GM13976 (cell line): Measurements from ENCODE around the gene ORMDL2.
A peak's percentile ranks its signal among the peaks of the same experiment; 100 is the strongest.
"Not testable (repeated sequence)": the region's sequence is repeated elsewhere in the genome, so short reads cannot be mapped to it uniquely, and the experiment has no call there.

ENCODE experiments used
- DNase-seq: peaks from one replicate; pipeline ENCODE4 v3.0.0; 2012; ENCODE audit warnings: low spot score
- in situ Hi-C: fragments of 300-500 bp; cut with MboI; formaldehyde crosslinking; loops from one replicate; pipeline ENCODE4 v1.12.0; 2022; ENCODE audit warnings: low sequenced_read_pairs, mixed read lengths, inconsistent platforms; ENCODE audit not compliant: unreplicated experiment
- TF ChIP-seq, protein P1 (sequence below): IDR thresholded peaks from 2 replicates; pipeline ENCODE4 v1.5.1; 2012; ENCODE audit warnings: borderline replicate concordance, mild to moderate bottlenecking; ENCODE audit not compliant: insufficient read depth; ENCODE audit errors: extremely low read depth, missing control alignments, control extremely low read depth

Gene ORMDL2

DNA sequence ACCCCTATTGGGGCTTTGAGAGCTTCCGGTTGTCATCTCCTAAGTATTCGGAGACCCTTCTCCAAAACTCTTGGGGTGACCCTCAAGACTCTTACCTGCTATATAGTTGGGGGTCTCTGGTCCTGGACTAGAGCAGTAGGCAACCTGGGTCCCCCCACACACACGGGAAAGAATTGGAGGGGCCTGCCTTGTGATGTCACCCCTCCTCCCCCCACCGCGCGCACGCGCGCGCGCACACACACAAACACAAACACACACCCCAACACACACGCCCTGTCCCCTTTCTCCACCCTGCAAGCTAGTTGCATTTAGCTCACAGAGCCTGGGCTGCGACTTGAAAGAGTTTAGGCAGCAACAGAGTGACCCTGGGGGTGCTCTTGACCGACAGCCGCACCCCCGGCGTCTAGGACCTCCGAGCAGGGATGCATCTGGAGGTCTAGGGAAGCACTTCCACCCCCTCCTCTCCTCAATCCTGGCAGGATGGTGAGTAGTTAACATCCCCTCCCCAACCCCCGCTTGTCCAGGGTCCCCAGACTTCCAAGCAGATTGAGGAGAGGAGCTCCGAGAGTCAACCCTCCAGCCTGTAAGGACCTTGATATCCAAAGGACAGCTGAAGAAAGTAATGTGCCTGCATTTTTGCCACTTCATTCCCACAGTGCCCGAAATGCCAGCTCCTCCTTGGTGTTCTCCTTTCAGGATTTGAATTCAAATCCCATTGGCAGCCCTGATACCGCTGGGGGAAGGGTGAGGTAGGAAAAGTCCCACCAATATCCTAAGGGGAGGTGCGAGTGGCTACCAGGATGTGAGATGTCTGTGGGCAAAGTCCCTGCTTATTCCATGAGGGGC is 13.0 kb downstream of the ORMDL2 start:
- in situ Hi-C loops: no loop called here
- DNase-seq: peak; percentile 75
- TF ChIP-seq, protein P1, sequence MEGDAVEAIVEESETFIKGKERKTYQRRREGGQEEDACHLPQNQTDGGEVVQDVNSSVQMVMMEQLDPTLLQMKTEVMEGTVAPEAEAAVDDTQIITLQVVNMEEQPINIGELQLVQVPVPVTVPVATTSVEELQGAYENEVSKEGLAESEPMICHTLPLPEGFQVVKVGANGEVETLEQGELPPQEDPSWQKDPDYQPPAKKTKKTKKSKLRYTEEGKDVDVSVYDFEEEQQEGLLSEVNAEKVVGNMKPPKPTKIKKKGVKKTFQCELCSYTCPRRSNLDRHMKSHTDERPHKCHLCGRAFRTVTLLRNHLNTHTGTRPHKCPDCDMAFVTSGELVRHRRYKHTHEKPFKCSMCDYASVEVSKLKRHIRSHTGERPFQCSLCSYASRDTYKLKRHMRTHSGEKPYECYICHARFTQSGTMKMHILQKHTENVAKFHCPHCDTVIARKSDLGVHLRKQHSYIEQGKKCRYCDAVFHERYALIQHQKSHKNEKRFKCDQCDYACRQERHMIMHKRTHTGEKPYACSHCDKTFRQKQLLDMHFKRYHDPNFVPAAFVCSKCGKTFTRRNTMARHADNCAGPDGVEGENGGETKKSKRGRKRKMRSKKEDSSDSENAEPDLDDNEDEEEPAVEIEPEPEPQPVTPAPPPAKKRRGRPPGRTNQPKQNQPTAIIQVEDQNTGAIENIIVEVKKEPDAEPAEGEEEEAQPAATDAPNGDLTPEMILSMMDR: no peak

- in situ Hi-C loops: no loop called here
- TF ChIP-seq, protein P1: no peak
- DNase-seq: no peak
Observed at GRCh38 chr12:55831447-55831815, 13.6 kb downstream of the ORMDL2 start.

DNA sequence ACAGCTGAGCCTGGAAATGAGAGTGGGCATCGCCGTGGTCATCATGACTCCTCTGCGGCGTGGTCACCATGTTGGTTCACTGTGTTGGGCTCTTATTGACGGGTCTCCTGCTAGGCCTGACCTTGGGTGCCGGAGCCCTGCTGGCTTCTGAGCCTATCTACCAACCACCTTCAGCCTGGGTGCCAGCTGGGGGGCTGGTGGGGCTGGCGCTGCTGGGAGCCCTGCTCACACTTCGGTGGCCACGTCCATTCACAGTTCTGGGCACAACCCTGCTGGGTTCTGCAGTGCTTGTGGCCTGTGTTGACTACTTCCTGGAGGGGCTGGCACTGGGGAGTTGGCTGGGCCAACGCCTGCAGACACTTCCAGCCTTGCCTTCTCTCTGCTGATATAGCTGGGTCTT is 15.2 kb downstream of the ORMDL2 start:
- TF ChIP-seq, protein P1: no peak
- in situ Hi-C loops: no loop called here
- DNase-seq: no peak

- DNase-seq, in situ Hi-C loops: not testable (repeated sequence)
Observed at GRCh38 chr12:55834400-55834799, 16.6 kb downstream of the ORMDL2 start.

- no peak for DNase-seq
- in situ Hi-C loops: no loop called here
- TF ChIP-seq, protein P1: no peak
Observed at GRCh38 chr12:55838361-55838760, 20.5 kb downstream of the ORMDL2 start.

DNA sequence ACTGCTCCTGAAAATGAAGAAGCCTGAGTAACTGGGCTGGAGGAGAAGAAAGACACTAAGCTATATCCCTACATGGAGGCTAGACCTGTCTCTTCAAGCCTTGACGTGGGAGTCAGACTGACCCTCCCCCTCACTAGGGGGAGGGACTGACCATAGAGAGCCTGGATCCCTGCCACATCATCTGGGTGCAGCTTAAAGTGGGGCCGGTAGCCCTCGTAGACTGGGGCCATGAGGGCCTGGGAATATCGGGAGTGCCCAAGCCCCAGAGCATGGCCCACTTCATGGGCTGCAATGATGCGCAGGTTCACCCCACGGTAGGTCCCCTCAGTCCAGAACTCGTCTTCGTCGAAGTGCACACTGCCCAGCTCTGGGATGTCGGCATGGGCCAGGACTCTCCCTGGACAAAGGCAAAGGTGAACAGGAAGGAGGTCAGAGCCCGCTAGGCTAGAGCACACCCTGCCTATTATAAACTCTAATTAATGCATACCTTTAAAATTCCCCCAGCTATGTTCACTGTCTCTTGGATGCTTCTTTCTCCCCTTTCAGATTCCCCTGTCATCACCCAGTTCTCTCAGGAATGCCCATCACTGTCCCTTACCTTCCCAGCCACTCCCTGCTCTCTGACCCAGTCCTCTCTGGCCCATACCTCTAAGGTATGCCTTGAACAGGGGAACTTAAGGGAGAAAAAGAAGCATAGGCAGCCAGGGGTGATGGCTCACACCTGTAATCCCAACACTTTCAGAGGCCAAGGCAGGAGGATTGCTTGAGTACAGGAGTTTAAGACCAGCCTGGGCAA is 21.7 kb downstream of the ORMDL2 start:
- DNase-seq: no peak
- TF ChIP-seq, protein P1: no peak
- in situ Hi-C loops: no loop called here

DNA sequence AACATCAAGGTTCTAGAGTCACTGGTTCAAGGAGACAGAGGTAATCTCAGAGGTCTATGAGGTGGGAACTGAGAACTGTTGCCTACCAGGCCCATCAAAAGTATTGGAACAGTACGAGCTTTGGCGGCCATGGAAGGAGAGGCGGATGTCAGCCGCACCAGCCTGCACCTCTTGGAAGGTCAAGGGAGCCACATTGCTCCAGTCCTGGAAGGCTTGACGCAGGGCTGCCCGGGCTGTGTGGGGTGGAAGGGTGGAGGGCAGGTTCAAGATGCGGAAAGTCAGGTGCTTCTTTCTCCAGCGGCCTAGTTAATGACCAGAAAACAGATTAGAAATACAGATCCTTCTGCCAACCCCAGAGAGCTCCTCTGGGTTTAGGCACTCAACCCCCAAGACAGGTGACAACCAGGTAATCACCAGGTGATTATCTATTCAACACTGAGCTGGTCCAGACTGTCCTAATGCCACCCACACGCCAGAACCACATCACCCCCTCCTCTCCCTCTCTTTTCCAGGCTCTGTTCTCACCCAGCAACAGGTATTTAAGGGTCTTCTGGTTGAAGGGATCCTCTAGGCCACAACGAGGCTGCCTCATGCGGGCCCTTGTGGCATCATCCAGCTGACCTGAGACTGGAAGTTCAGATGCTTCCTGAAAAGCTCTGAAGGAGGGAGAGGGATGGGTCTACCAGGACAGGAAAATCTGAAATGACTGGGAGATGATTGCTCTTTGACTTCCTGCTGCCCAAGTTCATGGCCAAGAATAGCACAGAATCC is 22.9 kb downstream of the ORMDL2 start:
- TF ChIP-seq, protein P1: no peak
- DNase-seq: no peak
- in situ Hi-C loops: no loop called here
